NB4 (cell line): ENCODE data around the gene TGM4.

Source experiments
- POLR2A ChIP-seq: IDR thresholded peaks from 2 replicates; pipeline ENCODE4 v1.6.1; 2011; ENCODE audit warnings: mild to moderate bottlenecking; ENCODE audit not compliant: insufficient read length; ENCODE audit errors: extremely low read depth
- TF ChIP-seq, protein P1 (sequence below): IDR thresholded peaks from one replicate; pipeline ENCODE4 v1.5.1; 2012; ENCODE audit warnings: low read depth, low read length
- TF ChIP-seq, protein P2 (sequence below): IDR thresholded peaks from 2 replicates; pipeline ENCODE4 v1.6.1; 2011; ENCODE audit warnings: low read depth, low read length

GRCh38 chr3:44827196-44827595, 47.2 kb upstream of the TGM4 start:
- TF ChIP-seq, protein P1, sequence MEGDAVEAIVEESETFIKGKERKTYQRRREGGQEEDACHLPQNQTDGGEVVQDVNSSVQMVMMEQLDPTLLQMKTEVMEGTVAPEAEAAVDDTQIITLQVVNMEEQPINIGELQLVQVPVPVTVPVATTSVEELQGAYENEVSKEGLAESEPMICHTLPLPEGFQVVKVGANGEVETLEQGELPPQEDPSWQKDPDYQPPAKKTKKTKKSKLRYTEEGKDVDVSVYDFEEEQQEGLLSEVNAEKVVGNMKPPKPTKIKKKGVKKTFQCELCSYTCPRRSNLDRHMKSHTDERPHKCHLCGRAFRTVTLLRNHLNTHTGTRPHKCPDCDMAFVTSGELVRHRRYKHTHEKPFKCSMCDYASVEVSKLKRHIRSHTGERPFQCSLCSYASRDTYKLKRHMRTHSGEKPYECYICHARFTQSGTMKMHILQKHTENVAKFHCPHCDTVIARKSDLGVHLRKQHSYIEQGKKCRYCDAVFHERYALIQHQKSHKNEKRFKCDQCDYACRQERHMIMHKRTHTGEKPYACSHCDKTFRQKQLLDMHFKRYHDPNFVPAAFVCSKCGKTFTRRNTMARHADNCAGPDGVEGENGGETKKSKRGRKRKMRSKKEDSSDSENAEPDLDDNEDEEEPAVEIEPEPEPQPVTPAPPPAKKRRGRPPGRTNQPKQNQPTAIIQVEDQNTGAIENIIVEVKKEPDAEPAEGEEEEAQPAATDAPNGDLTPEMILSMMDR: no peak
- TF ChIP-seq, protein P2, sequence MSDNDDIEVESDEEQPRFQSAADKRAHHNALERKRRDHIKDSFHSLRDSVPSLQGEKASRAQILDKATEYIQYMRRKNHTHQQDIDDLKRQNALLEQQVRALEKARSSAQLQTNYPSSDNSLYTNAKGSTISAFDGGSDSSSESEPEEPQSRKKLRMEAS: no peak
- TF ChIP-seq POLR2A: no peak
